HepG2 (cell line): ENCODE data around the gene PPFIA4.

Source experiments
- BHLHE40 ChIP-seq: IDR thresholded peaks from 2 replicates; pipeline ENCODE4 v1.6.1; 2011; ENCODE audit warnings: low read length, improper control_type of control experiment
- ERF ChIP-seq: IDR thresholded peaks from 2 replicates; pipeline ENCODE4 v1.6.1; 2018; ENCODE audit warnings: missing biosample characterization, missing genetic modification reagents
- GABPA ChIP-seq, 2 experiments: IDR thresholded peaks; 2 replicates each; pipeline ENCODE4 v1.6.1; 2011 to 2016; ENCODE audit warnings: low read depth in 2 of 2, low read length in 1 of 2, missing biosample characterization in 1 of 2, missing genetic modification characterization in 1 of 2
- GPN1 ChIP-seq: sonication (generic); formaldehyde crosslinking; IDR thresholded peaks from 2 replicates; pipeline ENCODE4 v1.5.1; 2020; ENCODE audit warnings: missing genetic modification reagents, borderline replicate concordance
- IKZF1 ChIP-seq: fragments of 450-650 bp; IDR thresholded peaks from 2 replicates; pipeline ENCODE4 v1.7.1; 2016
- RFX5 ChIP-seq: IDR thresholded peaks from 2 replicates; pipeline ENCODE4 v1.6.1; 2011; ENCODE audit warnings: low read depth, low read length, improper control_type of control experiment
- SOX5 ChIP-seq: IDR thresholded peaks from 2 replicates; pipeline ENCODE4 v1.6.1; 2016; ENCODE audit warnings: borderline replicate concordance
- ZNF143 ChIP-seq: sonication (generic); formaldehyde crosslinking; IDR thresholded peaks from 2 replicates; pipeline ENCODE4 v1.4.0; 2020; ENCODE audit warnings: missing genetic modification reagents
- TF ChIP-seq, protein P1 (sequence below): sonication (generic); formaldehyde crosslinking; IDR thresholded peaks from 2 replicates; pipeline ENCODE4 v1.5.0; 2020; ENCODE audit warnings: mild to moderate bottlenecking, missing genetic modification reagents, moderate library complexity
- TF ChIP-seq, protein P2 (sequence below): sonication (generic); formaldehyde crosslinking; conservative IDR thresholded peaks from 2 replicates; pipeline ENCODE4 v1.5.0; 2020; ENCODE audit warnings: missing genetic modification reagents

DNA sequence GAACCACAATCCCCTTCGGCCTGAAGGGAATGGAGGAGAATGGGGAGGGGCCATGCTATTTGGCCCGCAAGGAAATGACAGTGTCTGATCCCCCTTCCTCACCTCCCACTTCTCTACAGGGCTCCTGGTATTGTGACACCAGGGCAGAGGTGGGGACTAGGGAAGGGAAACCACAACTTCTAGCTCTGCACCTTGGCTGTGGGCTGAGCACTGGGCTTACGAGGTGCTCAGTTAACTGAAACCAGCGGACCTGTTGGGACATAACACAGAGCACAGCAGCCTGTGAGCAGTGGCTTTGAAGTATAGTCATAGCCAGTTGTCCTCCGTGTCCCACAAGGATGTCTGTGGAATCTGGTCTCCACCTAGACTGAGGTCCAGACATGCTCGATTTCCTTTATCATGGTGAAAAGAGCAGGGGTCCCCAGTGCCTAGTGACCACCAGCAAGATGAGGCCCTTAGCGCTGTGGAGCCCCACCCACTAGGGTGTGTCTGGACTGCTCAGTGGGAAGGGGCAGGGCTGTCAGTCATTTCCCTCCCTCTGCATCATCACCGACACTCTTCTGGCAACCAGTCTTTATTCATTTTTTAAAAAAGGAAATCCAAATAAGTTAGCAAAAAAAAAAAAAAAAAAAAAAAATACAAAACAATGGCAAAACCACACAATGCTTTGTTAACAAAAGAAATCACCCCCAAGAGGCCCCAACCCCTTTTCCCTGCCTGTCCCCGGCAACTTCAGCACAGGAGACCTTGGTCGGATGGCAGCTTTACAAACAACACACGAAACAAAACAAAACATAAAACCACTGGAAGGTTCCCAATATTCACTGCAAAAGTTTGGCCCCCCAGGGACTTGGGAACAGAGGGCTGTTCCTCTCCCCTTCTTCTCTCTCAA lies 56.5 kb downstream of the PPFIA4 start:
- TF ChIP-seq, protein P1, sequence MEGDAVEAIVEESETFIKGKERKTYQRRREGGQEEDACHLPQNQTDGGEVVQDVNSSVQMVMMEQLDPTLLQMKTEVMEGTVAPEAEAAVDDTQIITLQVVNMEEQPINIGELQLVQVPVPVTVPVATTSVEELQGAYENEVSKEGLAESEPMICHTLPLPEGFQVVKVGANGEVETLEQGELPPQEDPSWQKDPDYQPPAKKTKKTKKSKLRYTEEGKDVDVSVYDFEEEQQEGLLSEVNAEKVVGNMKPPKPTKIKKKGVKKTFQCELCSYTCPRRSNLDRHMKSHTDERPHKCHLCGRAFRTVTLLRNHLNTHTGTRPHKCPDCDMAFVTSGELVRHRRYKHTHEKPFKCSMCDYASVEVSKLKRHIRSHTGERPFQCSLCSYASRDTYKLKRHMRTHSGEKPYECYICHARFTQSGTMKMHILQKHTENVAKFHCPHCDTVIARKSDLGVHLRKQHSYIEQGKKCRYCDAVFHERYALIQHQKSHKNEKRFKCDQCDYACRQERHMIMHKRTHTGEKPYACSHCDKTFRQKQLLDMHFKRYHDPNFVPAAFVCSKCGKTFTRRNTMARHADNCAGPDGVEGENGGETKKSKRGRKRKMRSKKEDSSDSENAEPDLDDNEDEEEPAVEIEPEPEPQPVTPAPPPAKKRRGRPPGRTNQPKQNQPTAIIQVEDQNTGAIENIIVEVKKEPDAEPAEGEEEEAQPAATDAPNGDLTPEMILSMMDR (CRISPR knock-in tag) = no peak
- TF ChIP-seq RFX5 (no peak), IKZF1 (no peak), ZNF143 (no peak), SOX5 (no peak), GPN1 (CRISPR knock-in tag) (no peak), ERF (CRISPR knock-in tag) (no peak), GABPA (IDR thresholded peaks at IDR 0.05; ENCODE audit: low read depth, low read length) (no peak), GABPA (CRISPR knock-in tag; IDR thresholded peaks at IDR 0.05; ENCODE audit: low read depth) (no peak), BHLHE40 (no peak)
- TF ChIP-seq, protein P2, sequence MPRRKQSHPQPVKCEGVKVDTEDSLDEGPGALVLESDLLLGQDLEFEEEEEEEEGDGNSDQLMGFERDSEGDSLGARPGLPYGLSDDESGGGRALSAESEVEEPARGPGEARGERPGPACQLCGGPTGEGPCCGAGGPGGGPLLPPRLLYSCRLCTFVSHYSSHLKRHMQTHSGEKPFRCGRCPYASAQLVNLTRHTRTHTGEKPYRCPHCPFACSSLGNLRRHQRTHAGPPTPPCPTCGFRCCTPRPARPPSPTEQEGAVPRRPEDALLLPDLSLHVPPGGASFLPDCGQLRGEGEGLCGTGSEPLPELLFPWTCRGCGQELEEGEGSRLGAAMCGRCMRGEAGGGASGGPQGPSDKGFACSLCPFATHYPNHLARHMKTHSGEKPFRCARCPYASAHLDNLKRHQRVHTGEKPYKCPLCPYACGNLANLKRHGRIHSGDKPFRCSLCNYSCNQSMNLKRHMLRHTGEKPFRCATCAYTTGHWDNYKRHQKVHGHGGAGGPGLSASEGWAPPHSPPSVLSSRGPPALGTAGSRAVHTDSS (CRISPR knock-in tag) = no peak
